ENCODE measurements around the gene HSD17B13. TPM values are rescaled to one million over a fixed set of nuclear protein-coding genes. Genes with fewer than 3 reads are reported as not detected.

Gene HSD17B13
- total and polyA plus RNA-seq, 2 of the 4 experiments (the other 2 are of a cell fraction) = not detected

- ChIA-PET POLR2A (ENCODE audit: unreplicated experiment) (no interaction called here), CTCF (no interaction called here)
- H2BK120ac ChIP-seq (ENCODE audit: low read depth, low read length) = no peak overlapping the region
- no peak overlapping the region for H2AK5ac ChIP-seq (ENCODE audit: low read depth, low read length)
- no peak overlapping the region for H4K91ac ChIP-seq (ENCODE audit: insufficient read depth, low read depth, low read length)
- dilution Hi-C loops (cut with HindIII; ENCODE audit: low sequenced_read_pairs, unreplicated experiment) (no loop called here), in situ Hi-C loops (cut with MboI; ENCODE audit: low sequenced_read_pairs) (no loop called here), intact Hi-C loops (cut with micrococcal nuclease) (no loop called here)
- no peak overlapping the region for H4K5ac ChIP-seq (ENCODE audit: low read depth, low read length)
- H3K9ac ChIP-seq (ENCODE audit: low read depth, low read length) = no peak overlapping the region
- ATAC-seq (ENCODE audit: low read depth) (no peak), DNase-seq (no peak)
- H3K56ac ChIP-seq (ENCODE audit: extremely low read depth, insufficient read depth, low read length) = no peak overlapping the region
- H2BK15ac ChIP-seq (ENCODE audit: low read depth, low read length) = no peak overlapping the region
- H2AK9ac ChIP-seq (replicated peaks; ENCODE audit: low read depth, low read length, poor library complexity) = no peak overlapping the region
- no peaks in the 10 kb centered on the region for H3K79me1 ChIP-seq (ENCODE audit: low read depth in 1 of 2, low read length in 2 of 2)
- no peak overlapping the region for H2BK5ac ChIP-seq (ENCODE audit: low read depth, low read length, poor library complexity, severe bottlenecking)
- peaks cover 2% of the 10 kb centered on the region; the same call in 1 of the 2 replicates for H3K9me3 ChIP-seq (ENCODE audit: control insufficient read depth, insufficient read depth, low read length)
- no peak overlapping the region for H3K14ac ChIP-seq (replicated peaks; ENCODE audit: low read depth, low read length)
- H3K4ac ChIP-seq (ENCODE audit: low read depth, low read length) = no peak overlapping the region
- no peak overlapping the region for H3K27ac ChIP-seq (ENCODE audit: insufficient read depth, low read length)
- 20% methylated on average over 1 of the region's 1 CpG; no CpG with 5 or more reads in 1 of the 2 experiments for WGBS, 2 experiments (ENCODE audit: extremely low coverage in 2 of 2, insufficient read length in 1 of 2)
- no peak overlapping the region for H4K8ac ChIP-seq (ENCODE audit: low read depth in 2 of 2, low read length in 2 of 2)
- no TSS peak for BruUV-seq (replicated peaks)
- no peaks in the 10 kb centered on the region for H3K4me1 ChIP-seq (ENCODE audit: control insufficient read depth, insufficient read depth, low read length)
- H4K20me1 ChIP-seq (ENCODE audit: insufficient read depth, low read length) = no peaks in the 10 kb centered on the region
- H3K36me3 ChIP-seq (ENCODE audit: control insufficient read depth, insufficient read depth, low read length) = no peaks in the 10 kb centered on the region
- H2BK20ac ChIP-seq (ENCODE audit: low read depth, low read length) = no peak overlapping the region
- H3K18ac ChIP-seq (ENCODE audit: low read depth, low read length) = no peak overlapping the region
- H3K4me3 ChIP-seq (ENCODE audit: insufficient read depth, low read depth, low read length) = no peak overlapping the region
- H3K9me1 ChIP-seq (ENCODE audit: insufficient read depth, low read length) = no peaks in the 10 kb centered on the region
- peaks cover 3% of the 10 kb centered on the region; the same call in 1 of the 2 replicates for H3K27me3 ChIP-seq (ENCODE audit: control insufficient read depth, insufficient read depth, low read length)
- no peak overlapping the region for H2AFZ ChIP-seq (replicated peaks; ENCODE audit: low read length, poor library complexity)
- TF ChIP-seq NFE2L2 (IDR thresholded peaks at IDR 0.05; ENCODE audit: low read depth, low read length) (no peak), BHLHE40 (IDR thresholded peaks at IDR 0.05; ENCODE audit: low read depth, low read length) (no peak), MAFK (IDR thresholded peaks at IDR 0.05; ENCODE audit: low read depth, low read length) (no peak), CEBPB (IDR thresholded peaks at IDR 0.05; ENCODE audit: low read depth, low read length) (no peak), RFX5 (IDR thresholded peaks at IDR 0.05; ENCODE audit: low read depth, low read length) (no peak), CHD1 (IDR thresholded peaks at IDR 0.05; ENCODE audit: low read depth, low read length) (no peak), RAD21 (IDR thresholded peaks at IDR 0.05; ENCODE audit: low read length) (no peak), FOS (IDR thresholded peaks at IDR 0.05; ENCODE audit: low read depth, low read length) (no peak), SMC3 (IDR thresholded peaks at IDR 0.05; ENCODE audit: low read depth, low read length) (no peak), POLR2A (IDR thresholded peaks at IDR 0.05; ENCODE audit: low read depth, low read length) (no peak), MAZ (IDR thresholded peaks at IDR 0.05; ENCODE audit: borderline replicate concordance, low read depth, low read length) (no peak), MXI1 (IDR thresholded peaks at IDR 0.05; ENCODE audit: borderline replicate concordance, low read depth, low read length) (no peak), RCOR1 (IDR thresholded peaks at IDR 0.05; ENCODE audit: insufficient replicate concordance, low read length) (no peak), ELK1 (IDR thresholded peaks at IDR 0.05; ENCODE audit: borderline replicate concordance, low read depth, low read length) (no peak)
- TF ChIP-seq, protein P1, sequence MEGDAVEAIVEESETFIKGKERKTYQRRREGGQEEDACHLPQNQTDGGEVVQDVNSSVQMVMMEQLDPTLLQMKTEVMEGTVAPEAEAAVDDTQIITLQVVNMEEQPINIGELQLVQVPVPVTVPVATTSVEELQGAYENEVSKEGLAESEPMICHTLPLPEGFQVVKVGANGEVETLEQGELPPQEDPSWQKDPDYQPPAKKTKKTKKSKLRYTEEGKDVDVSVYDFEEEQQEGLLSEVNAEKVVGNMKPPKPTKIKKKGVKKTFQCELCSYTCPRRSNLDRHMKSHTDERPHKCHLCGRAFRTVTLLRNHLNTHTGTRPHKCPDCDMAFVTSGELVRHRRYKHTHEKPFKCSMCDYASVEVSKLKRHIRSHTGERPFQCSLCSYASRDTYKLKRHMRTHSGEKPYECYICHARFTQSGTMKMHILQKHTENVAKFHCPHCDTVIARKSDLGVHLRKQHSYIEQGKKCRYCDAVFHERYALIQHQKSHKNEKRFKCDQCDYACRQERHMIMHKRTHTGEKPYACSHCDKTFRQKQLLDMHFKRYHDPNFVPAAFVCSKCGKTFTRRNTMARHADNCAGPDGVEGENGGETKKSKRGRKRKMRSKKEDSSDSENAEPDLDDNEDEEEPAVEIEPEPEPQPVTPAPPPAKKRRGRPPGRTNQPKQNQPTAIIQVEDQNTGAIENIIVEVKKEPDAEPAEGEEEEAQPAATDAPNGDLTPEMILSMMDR (conservative IDR thresholded peaks at IDR 0.05; ENCODE audit: low read depth, low read length) = no peak
- TF ChIP-seq, protein P2, sequence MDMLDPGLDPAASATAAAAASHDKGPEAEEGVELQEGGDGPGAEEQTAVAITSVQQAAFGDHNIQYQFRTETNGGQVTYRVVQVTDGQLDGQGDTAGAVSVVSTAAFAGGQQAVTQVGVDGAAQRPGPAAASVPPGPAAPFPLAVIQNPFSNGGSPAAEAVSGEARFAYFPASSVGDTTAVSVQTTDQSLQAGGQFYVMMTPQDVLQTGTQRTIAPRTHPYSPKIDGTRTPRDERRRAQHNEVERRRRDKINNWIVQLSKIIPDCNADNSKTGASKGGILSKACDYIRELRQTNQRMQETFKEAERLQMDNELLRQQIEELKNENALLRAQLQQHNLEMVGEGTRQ (IDR thresholded peaks at IDR 0.05; ENCODE audit: low read depth, low read length) = no peak
- no peak overlapping the region for H3K23ac ChIP-seq (ENCODE audit: low read depth, low read length)
- no peak overlapping the region for H3K4me2 ChIP-seq (ENCODE audit: low read depth, low read length)
These were observed 41.1 kb downstream of the HSD17B13 start for GRCh38 chr4:87281603-87282002.

Data from IMR-90 (cell line).